SW 1271 (cell line): ENCODE results near the gene FHIT.
"Not testable (repeated sequence)": the region's sequence is repeated elsewhere in the genome, so short reads cannot be mapped to it uniquely, and the experiment has no call there.

ENCODE experiments used
- DNase-seq, 2 experiments: peaks; one replicate each; lab custom pipeline; 2025; lab: John Stamatoyannopoulos, UW

FHIT gene

GRCh38 chr3:61226166-61226686 is 25.0 kb downstream of the FHIT start:
- DNase-seq: no peak

DNA sequence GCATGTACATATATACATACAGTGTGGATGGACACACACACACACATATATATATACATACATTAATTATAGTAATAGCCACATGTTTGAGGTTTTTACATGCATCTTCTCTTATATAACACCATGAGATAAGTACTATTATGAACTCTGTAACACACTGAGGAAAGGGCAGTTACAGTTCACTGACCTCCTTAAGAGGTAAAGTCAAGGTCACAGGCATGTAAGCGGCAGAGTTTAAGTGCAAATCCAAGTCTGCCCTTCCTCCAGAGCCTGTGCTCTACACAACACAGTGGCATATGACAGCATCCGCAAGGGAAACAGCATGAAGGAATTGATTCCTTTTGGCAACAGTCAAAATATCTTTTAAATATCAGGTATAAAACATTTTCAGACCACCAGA is 26.4 kb downstream of the FHIT start:
- no peak for DNase-seq

- DNase-seq: no peak
Measured at GRCh38 chr3:61223451-61223850, 27.8 kb downstream of the FHIT start.

- no peak for DNase-seq
Measured at GRCh38 chr3:61222467-61222866, 28.8 kb downstream of the FHIT start.

- DNase-seq: no peak
Measured at GRCh38 chr3:61221759-61222362, 29.4 kb downstream of the FHIT start.

DNA sequence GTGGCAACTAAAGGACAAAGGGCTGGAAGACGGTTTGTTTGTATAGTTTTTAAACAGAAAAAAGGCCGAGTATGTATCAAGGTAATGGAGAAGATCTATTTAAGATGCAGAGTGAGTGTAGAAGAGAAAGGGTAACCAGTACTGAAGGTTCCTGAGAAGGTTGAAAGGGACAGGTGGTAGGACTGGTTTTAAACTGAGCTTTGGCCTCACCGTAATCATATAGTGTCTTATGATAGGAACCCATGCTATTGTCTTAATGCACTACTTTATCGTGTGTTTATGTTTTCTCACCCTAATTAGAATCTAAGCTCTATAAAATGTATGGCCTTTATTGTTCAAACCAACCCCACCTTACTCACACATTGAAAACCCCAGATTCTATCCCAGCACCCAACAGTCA is 32.7 kb downstream of the FHIT start:
- DNase-seq: no peak

DNA sequence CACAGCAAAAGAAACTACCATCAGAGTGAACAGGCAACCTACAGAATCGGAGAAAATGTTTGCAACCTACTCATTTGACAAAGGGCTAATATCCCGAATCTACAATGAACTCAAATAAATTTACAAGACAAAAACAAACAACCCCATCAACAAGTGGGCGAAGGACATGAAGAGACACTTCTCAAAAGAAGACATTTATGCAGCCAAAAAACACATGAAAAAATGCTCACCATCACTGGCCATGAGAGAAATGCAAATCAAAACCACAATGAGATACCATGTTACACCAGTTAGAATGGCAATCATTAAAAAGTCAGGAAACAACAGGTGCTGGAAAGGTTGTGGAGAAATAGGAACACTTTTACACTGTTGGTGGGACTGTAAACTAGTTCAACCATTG is 35.1 kb downstream of the FHIT start:
- not testable (repeated sequence) for DNase-seq

- no peak for DNase-seq
Measured at GRCh38 chr3:61202086-61202485, 49.2 kb downstream of the FHIT start.

DNA sequence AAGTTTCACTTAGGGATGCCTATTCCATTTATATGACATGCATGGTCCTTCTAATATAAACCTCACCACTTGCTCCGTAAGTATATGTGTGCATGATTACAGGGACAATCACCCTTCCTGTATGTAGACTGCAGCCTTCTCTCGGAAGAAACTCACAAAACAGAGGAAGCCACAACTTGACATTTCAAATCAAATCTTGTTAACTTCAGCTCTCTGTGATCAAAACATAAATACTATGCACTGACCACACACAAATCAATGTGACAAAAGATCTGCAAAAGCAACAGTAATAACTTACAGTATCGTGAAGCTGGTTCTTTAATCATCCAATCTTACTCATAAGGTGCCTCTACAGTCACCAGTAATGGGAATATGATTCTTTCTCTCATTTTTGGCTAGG is 50.2 kb downstream of the FHIT start:
- no peak for DNase-seq

GRCh38 chr3:61200270-61200669 is 51.0 kb downstream of the FHIT start:
- DNase-seq: no peak

DNA sequence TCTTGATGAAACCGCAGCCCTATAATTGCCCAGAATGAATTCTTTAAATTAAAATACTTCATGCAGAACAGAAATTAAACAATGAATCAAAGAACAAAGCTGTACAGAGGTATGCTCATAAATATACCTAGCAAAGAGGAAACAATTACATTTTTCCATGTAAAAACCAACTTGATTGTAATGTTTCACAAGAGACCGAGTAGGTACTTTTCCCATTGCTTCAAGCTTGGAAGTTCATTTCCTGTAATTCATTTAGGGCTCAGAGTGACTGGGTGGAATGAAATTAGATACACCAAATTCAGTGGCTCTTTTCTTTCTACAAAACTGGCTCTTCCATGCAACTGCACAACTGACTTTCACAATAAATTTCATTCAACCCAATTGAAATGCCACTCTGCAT is 51.4 kb downstream of the FHIT start:
- no peak for DNase-seq

GRCh38 chr3:61194892-61195538 is 56.2 kb downstream of the FHIT start:
- DNase-seq: no peak

DNA sequence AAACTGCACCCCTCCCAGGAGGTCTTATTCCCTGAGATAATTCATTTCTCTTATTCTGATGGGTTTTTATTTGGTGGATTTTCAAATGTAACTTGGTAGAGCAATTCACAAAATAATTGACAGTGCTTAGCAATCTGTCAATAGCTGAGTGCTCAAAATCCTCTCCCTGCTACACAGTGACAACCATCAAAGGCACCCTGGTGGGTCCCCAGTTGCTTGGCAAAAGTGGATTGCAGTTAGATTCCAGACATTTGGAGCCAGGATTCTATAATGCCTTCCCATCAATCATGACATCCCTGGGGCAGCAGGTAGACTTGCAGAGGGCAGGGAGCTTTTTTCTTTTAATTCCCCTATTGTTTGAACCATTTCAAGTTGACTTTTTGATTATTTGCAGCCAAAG is 59.0 kb downstream of the FHIT start:
- DNase-seq: no peak

DNA sequence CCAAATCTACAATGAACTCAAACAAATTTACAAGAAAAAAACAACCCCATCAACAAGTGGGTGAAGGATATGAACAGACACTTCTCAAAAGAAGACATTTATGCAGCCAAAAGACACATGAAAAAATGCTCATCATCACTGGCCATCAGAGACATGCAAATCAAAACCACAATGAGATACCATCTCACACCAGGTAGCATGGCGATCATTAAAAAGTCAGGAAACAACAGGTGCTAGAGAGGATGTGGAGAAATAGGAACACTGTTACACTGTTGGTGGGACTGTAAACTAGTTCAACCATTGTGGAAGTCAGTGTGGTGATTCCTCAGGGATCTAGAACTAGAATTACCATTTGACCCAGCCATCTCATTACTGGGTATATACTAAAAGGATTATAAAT is 61.0 kb downstream of the FHIT start:
- not testable (repeated sequence) for DNase-seq

DNA sequence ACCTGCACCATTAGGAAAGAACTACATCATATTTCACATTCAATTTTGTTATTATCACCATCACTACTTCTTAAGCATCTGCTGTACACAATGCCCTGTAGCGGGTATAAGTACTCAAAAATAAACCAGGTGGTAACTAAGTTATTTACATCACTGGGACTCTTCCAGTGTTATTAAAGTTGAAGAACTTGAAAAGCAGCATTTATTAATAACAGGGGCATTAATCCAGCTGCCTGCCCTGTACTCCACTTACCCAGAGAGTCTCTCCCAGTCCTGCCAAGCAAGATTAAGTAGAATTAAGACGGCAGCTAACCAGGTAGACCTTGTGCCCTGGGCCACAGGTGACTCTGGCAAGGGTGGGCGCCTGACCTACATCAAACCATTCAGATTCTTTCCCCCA is 65.2 kb downstream of the FHIT start:
- DNase-seq: no peak

DNA sequence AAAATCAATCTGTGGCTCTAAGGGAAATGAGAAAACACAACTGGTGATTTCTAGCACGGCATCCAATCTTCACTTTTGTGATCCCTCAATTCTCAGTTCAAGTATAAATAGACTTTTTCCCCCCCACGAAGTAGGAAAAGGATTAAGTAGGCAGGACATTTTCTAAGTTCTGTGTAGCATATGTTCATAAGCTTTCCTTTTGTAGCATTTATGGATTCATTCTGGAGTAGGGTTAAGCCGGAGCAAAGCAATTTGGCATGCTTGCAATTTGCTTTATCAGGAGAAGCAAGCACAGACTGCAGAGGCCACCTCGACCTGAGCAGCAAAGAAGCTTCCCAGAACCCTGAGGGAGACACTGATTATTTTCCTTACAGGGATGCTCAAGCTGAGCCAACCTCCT is 66.3 kb downstream of the FHIT start:
- DNase-seq: no peak

- DNase-seq: no peak
Measured at GRCh38 chr3:61182662-61183061, 68.6 kb downstream of the FHIT start.

DNA sequence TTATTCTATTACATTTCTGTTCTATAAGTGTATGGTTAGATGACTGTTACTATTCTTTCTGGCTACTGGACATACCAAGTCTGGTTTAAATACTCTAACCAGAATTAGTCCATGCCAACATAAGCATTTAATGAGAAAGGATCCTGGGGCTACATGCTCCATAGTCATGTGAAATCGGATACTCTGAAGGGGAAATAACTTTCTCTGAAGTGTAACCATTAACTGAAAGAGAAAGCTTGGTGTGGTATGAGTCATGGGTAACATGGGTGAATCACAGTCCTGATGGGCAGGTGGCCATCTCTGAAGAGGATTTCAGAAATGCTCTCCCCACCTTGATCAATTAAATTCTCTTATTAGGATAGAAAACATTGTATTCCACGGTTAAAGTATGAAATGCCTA is 69.4 kb downstream of the FHIT start:
- no peak for DNase-seq

- no peak for DNase-seq
Measured at GRCh38 chr3:61180206-61180605, 71.0 kb downstream of the FHIT start.

- no peak for DNase-seq
Measured at GRCh38 chr3:61178167-61178566, 73.1 kb downstream of the FHIT start.

DNA sequence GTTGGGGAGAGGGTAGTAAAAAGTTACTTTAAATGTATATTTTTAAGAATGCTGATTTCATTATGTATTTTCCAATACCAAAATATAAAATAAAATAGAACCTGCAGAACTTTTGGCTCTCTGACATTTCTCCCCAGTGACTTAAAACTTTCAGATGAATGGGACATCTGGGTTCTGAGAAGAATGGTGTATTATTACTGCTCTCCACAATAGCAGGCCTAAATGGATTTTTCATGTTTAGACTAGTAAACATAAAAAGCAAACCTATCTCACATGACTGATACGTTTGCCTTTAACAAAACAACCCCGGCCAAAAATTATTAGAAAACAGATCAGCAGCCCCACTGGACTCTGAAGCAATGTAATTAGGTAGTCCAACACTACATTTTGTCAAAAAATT is 73.8 kb downstream of the FHIT start:
- no peak for DNase-seq

DNA sequence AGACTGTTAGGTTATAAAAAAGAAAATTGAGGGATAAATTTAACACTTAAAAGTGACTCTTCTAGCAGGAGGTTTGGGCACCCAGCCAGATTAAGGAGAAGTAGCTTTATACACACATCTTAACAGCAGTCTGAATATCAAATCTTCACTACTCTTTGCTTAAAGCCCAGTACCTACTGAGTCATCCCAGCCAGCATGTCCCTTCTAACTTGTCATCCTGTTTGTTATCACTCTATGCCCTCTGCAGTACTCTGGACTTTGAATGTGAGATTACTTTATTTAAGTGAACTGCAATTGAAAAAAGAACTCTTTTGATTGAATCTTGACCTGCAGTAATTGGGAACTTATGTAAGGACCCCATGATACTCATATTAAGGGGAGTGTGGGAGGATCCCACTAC is 77.6 kb downstream of the FHIT start:
- DNase-seq: no peak

DNA sequence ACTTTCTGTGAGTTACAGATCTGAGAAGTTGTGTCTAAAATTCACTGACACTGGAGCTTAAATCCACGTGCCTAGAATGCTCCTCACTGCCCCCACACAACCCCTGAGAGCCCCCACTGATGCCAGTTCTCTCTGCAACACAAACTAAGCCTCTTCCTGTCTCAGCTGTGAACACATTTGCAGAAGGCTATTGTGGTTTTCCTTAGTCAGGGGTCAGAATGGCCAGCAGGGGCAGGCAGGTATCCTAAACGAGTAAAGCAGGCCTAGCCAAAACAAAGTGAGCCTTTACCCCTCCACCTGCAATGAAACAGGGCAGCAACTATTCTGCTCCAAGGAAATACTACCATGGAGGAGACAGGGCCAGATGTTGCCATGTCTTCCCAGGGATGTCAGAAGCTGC is 78.6 kb downstream of the FHIT start:
- no peak for DNase-seq

- DNase-seq: no peak
Measured at GRCh38 chr3:61172203-61172602, 79.0 kb downstream of the FHIT start.
